SU-DHL-6 (cell line): Measurements from ENCODE around the gene DSG4.

ENCODE experiments used
- H2AFZ ChIP-seq: fragments of 200-600 bp; sonication (generic); 2 replicates; pipeline ENCODE4 v1.6.1; 2014; ENCODE audit warnings: low read depth, mild to moderate bottlenecking, moderate library complexity, mixed read lengths, antibody characterized with exemption, low read length; ENCODE audit not compliant: severe bottlenecking
- H3F3A ChIP-seq: fragments of 200-600 bp; shearing (Covaris generic); 2 replicates; pipeline ENCODE4 v1.6.0; 2016; ENCODE audit warnings: antibody characterized with exemption, mild to moderate bottlenecking; ENCODE audit not compliant: insufficient read depth
- H3K27ac ChIP-seq: fragments of 200-600 bp; sonication (generic); 2 replicates; pipeline ENCODE4 v1.5.1; 2016; ENCODE audit warnings: low read depth, mild to moderate bottlenecking, low read length, moderate library complexity, mixed read lengths
- H3K27me3 ChIP-seq: fragments of 200-600 bp; sonication (generic), shearing (Covaris generic); 2 replicates; pipeline ENCODE4 v1.6.0; 2014; ENCODE audit warnings: mild to moderate bottlenecking, low read length
- H3K36me3 ChIP-seq: fragments of 200-600 bp; sonication (generic); 2 replicates; pipeline ENCODE4 v1.6.1; 2014; ENCODE audit warnings: mild to moderate bottlenecking, low read length, mixed read lengths
- H3K4me2 ChIP-seq: fragments of 300-600, 200-600 bp; shearing (Covaris generic), sonication (generic); 2 replicates; pipeline ENCODE4 v1.6.0; 2014; ENCODE audit warnings: low read length, low read depth, mild to moderate bottlenecking; ENCODE audit not compliant: poor library complexity, severe bottlenecking
- H3K4me3 ChIP-seq: fragments of 200-600 bp; sonication (generic); 2 replicates; pipeline ENCODE4 v1.5.1; 2014; ENCODE audit warnings: antibody characterized with exemption, low read length, mild to moderate bottlenecking, mixed read lengths; ENCODE audit not compliant: insufficient read depth, poor library complexity, severe bottlenecking
- H3K79me2 ChIP-seq: fragments of 200-600 bp; sonication (generic); 2 replicates; pipeline ENCODE4 v1.6.1; 2014; ENCODE audit warnings: mild to moderate bottlenecking, low read length, moderate library complexity; ENCODE audit not compliant: insufficient read depth
- H3K9ac ChIP-seq: fragments of 200-600 bp; sonication (generic); 2 replicates; pipeline ENCODE4 v1.7.0; 2014; ENCODE audit warnings: mild to moderate bottlenecking, low read length
- H3K9me2 ChIP-seq: fragments of 200-600 bp; sonication (generic); replicated peaks from 2 replicates; pipeline ENCODE4 v1.6.1; 2014; ENCODE audit warnings: low read length; ENCODE audit not compliant: insufficient read depth
- H3K9me3 ChIP-seq: fragments of 200-600 bp; sonication (generic); 2 replicates; pipeline ENCODE4 v1.6.1; 2014; ENCODE audit warnings: low read length, mixed read lengths; ENCODE audit not compliant: insufficient read depth
- H4K20me1 ChIP-seq: fragments of 200-600 bp; sonication (generic); 2 replicates; pipeline ENCODE4 v1.6.1; 2014; ENCODE audit warnings: low read depth, mild to moderate bottlenecking, antibody characterized with exemption, low read length, moderate library complexity, mixed read lengths
- CTCF ChIP-seq: fragments of 200-600 bp; sonication (generic); IDR thresholded peaks from one replicate; pipeline ENCODE4 v1.5.1; 2017; ENCODE audit warnings: antibody characterized with exemption, mild to moderate bottlenecking, low read length, moderate library complexity; ENCODE audit not compliant: insufficient read depth, poor library complexity, severe bottlenecking
- EZH2phosphoT487 ChIP-seq: fragments of 200-600 bp; sonication (generic), shearing (Covaris generic); conservative IDR thresholded peaks from 2 replicates; pipeline ENCODE4 v1.6.1; 2018; ENCODE audit warnings: mild to moderate bottlenecking, antibody characterized with exemption, low read length, moderate library complexity, mixed read lengths

DSG4 gene

GRCh38 chr18:31393286-31393685 lies 16.7 kb downstream of the DSG4 start:
- no peak overlapping the region for H3K9ac ChIP-seq
- no peaks in the 10 kb centered on the region for H3K27me3 ChIP-seq
- H3K9me2 ChIP-seq: no peaks in the 10 kb centered on the region
- no peak overlapping the region for H2AFZ ChIP-seq
- H3K36me3 ChIP-seq: no peaks in the 10 kb centered on the region
- H3K4me2 ChIP-seq: no peak overlapping the region
- no peaks in the 10 kb centered on the region for H3F3A ChIP-seq
- H4K20me1 ChIP-seq: no peaks in the 10 kb centered on the region
- H3K4me3 ChIP-seq: no peak overlapping the region
- no peaks in the 10 kb centered on the region for H3K79me2 ChIP-seq
- H3K9me3 ChIP-seq: 0 out of 2 replicates have a peak, but pooled peaks cover 2% of the 10 kb centered on the region
- H3K27ac ChIP-seq: no peak overlapping the region
- TF ChIP-seq EZH2phosphoT487: no peak
- no peak for TF ChIP-seq CTCF

- no peaks in the 10 kb centered on the region for H3F3A ChIP-seq
- H3K9me2 ChIP-seq: no peaks in the 10 kb centered on the region
- no peak overlapping the region for H3K9ac ChIP-seq
- no peak overlapping the region for H3K4me3 ChIP-seq
- no peaks in the 10 kb centered on the region for H4K20me1 ChIP-seq
- no peak overlapping the region for H3K4me2 ChIP-seq
- no peaks in the 10 kb centered on the region for H3K36me3 ChIP-seq
- no peaks in the 10 kb centered on the region for H3K79me2 ChIP-seq
- H3K9me3 ChIP-seq: no peaks in the 10 kb centered on the region
- TF ChIP-seq CTCF (no peak), EZH2phosphoT487 (no peak)
- no peaks in the 10 kb centered on the region for H3K27me3 ChIP-seq
- H2AFZ ChIP-seq: no peak overlapping the region
- no peak overlapping the region for H3K27ac ChIP-seq
Measured at GRCh38 chr18:31396796-31397612, 20.4 kb downstream of the DSG4 start.

- no peak overlapping the region for H2AFZ ChIP-seq
Measured at GRCh38 chr18:31398191-31398590, 21.6 kb downstream of the DSG4 start.

More at GRCh38 chr18:31398191-31398590, 21.6 kb downstream of the DSG4 start:
- Histone ChIP-seq H3K36me3 (no peaks in the 10 kb centered on the region), H3K27ac (no peak overlapping the region), H3K27me3 (no peaks in the 10 kb centered on the region), H3K9ac (no peak overlapping the region), H3K9me2 (no peaks in the 10 kb centered on the region), H3K79me2 (no peaks in the 10 kb centered on the region), H4K20me1 (no peaks in the 10 kb centered on the region), H3K4me2 (no peak overlapping the region), H3K4me3 (no peak overlapping the region), H3F3A (no peaks in the 10 kb centered on the region), H3K9me3 (no peaks in the 10 kb centered on the region)
- TF ChIP-seq CTCF (no peak), EZH2phosphoT487 (no peak)
